Spleen (tissue), 11 donors: ENCODE data around the gene LPP. TPM values are rescaled to one million over a fixed set of nuclear protein-coding genes. Genes with fewer than 3 reads are reported as not detected.

Source experiments
- DNase-seq: peaks from one replicate; pipeline ENCODE4 v3.0.0-alpha.2; 2020
- H3K27ac ChIP-seq, 8 donors: fragments of 200-600 bp; sonication (generic) in 7 of 8; 1 replicate in 4 of 8; 2 replicates in 4 of 8; pipeline versions ENCODE4 v1.5.0 to v1.8.0; 2016 to 2021; ENCODE audit warnings: inconsistent platforms in 4 of 8, mild to moderate bottlenecking in 4 of 8, moderate library complexity in 1 of 8
- H3K27me3 ChIP-seq, 7 donors: fragments of 200-600 bp; sonication (generic) in 6 of 7; replicated peaks in 1 of 7; 1 replicate in 4 of 7; 2 replicates in 3 of 7; pipeline versions ENCODE4 v1.5.0 to v1.8.0; 2016 to 2021; ENCODE audit warnings: inconsistent platforms in 3 of 7, mild to moderate bottlenecking in 1 of 7
- H3K36me3 ChIP-seq, 6 donors: fragments of 200-600 bp; sonication (generic) in 5 of 6; 1 replicate in 4 of 6; 2 replicates in 2 of 6; pipeline versions ENCODE4 v1.5.0 to v1.8.0; 2016 to 2021; ENCODE audit warnings: inconsistent platforms in 2 of 6
- H3K4me1 ChIP-seq, 6 donors: fragments of 200-600 bp; sonication (generic) in 5 of 6; 1 replicate in 3 of 6; 2 replicates in 3 of 6; pipeline versions ENCODE4 v1.5.0 to v1.8.0; 2016 to 2021; ENCODE audit warnings: inconsistent platforms in 3 of 6
- H3K4me3 ChIP-seq, 8 donors: fragments of 200-600 bp; sonication (generic) in 7 of 8; 1 replicate in 4 of 8; 2 replicates in 4 of 8; pipeline versions ENCODE4 v1.5.0 to v1.8.0; 2016 to 2021; ENCODE audit warnings: inconsistent platforms in 4 of 8, mild to moderate bottlenecking in 4 of 8, moderate library complexity in 2 of 8
- H3K9me3 ChIP-seq, 8 donors: fragments of 200-600 bp; sonication (generic) in 7 of 8; 1 replicate in 4 of 8; 2 replicates in 4 of 8; pipeline versions ENCODE4 v1.5.0 to v1.8.0; 2016 to 2021; ENCODE audit warnings: inconsistent platforms in 4 of 8
- CTCF ChIP-seq, 11 experiments: fragments of 200-600 bp in 7 of 11; fragments of 450-650 bp in 4 of 11; sonication (generic) in 4 of 11; IDR thresholded peaks in 8 of 11; conservative IDR thresholded peaks in 3 of 11; 1 replicate in 7 of 11; 2 replicates in 4 of 11; pipeline versions ENCODE4 v1.4.0 to v1.8.0; 2016 to 2021; ENCODE audit warnings: antibody characterized with exemption in 11 of 11, inconsistent platforms in 4 of 11, mild to moderate bottlenecking in 1 of 11
- POLR2A ChIP-seq, 3 donors: fragments of 450-650 bp; IDR thresholded peaks; one replicate each; pipeline ENCODE4 v1.5.1; 2017; ENCODE audit warnings: antibody characterized with exemption in 3 of 3, mild to moderate bottlenecking in 1 of 3
- POLR2AphosphoS5 ChIP-seq, 3 donors: sonication (generic); formaldehyde crosslinking; IDR thresholded peaks; one replicate each; pipeline ENCODE4 v1.5.1; 2017; ENCODE audit warnings: antibody characterized with exemption in 3 of 3
- WGBS, 5 donors: extraction: QIAGEN DNeasy Blood & Tissue Kit in 3 of 5; methylation state at CpG; one replicate each; pipeline versions ENCODE4 v1.1.5 to v1.1.7; 2013 to 2018; 5-methylcytosine and 5-hydroxymethylcytosine counted together
- intact Hi-C: fragments of 100-400 bp; cut with DNase I; formaldehyde crosslinking; loops from one replicate; pipeline ENCODE4 v1.15.0; 2023; ENCODE audit warnings: low total_unique reads
- polyA plus RNA-seq, 3 donors: library from polyadenylated mRNA; stranded (reverse); fragments of 200-250 nt; gene quantifications; one replicate each; pipeline ENCODE4 v1.2.1, GENCODE V29; 2013
- total RNA-seq, 7 donors: library from RNA; depleted of rRNA in 3 of 7; stranded (reverse); fragments of >200 nt in 3 of 7; fragmentation: NEBNext Ultra II Directional in 4 of 7; extraction: Animal tissue kit (Norgen Biotek cat#: 25700) in 4 of 7; gene quantifications; one replicate each; pipeline versions ENCODE4 v1.1.0 to v1.2.1, GENCODE V29; 2016 to 2021
- donor health status: healthy with polysubstance abuse.
- donor health status: DM: no; HTN: no; CAD: no; lungs with moderate emphysema.
- donor health status: DM: no; HTN: no; CAD: no.
- donor health status: Bipolar disorder and iron deficiency.
- donor health status: healthy.
- donor health status: DM: no; HTN: no; CAD: no.
- donor health status: DM: yes; HTN: yes; CAD: no.

The LPP gene
- total and polyA plus RNA-seq, 10 donors, result 2.4 to 270 (median 156) TPM

DNA sequence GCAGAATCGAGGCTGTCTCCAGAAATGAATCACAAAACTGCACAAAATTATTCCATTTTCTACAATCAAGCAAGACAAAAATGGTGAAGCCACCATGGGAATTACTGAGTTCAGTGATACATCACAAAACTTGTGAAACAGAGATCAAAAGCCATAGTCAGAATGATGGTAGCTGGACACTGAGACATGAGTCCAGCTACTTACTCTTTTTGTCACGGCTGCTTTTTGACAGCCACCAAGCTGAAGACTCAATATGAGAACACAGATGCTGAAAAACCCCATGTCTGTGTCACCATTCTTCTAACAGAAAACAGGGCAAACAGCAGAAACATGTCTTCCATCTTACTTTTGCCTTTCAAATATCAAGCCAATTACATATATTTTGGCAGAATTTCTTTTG is 237.6 kb downstream of the LPP start:
- Histone ChIP-seq H3K27me3 (no peaks in the 10 kb centered on the region), H3K27ac (peak overlapping the region in 5 of 8 donors; percentile 45 to 90 (median 83)), H3K36me3 (no peaks in the 10 kb centered on the region), H3K4me1 (peaks cover 9 to 76% (median 25%) of the 10 kb centered on the region in 6 donors), H3K9me3 (no peaks in the 10 kb centered on the region), H3K4me3 (no peak overlapping the region)
- no peak for DNase-seq
- intact Hi-C loops, result no loop called here
- TF ChIP-seq POLR2AphosphoS5 (IDR thresholded peaks at IDR 0.05), result no peak
- no peak for TF ChIP-seq CTCF (IDR thresholded peaks at IDR 0.05 in 8 of 11, conservative IDR thresholded peaks at IDR 0.05 in 3 of 11)
- no peak for TF ChIP-seq POLR2A (IDR thresholded peaks at IDR 0.05)
- 72 to 86% (median 81%) methylated on average over 2 of the region's 2 CpGs for WGBS, 5 donors

GRCh38 chr3:188392076-188392475 is 238.1 kb downstream of the LPP start:
- Histone ChIP-seq H3K4me3 (no peak overlapping the region), H3K27ac (peak overlapping the region in 2 of 8 donors; percentile 84 to 90), H3K27me3 (no peaks in the 10 kb centered on the region), H3K9me3 (no peaks in the 10 kb centered on the region), H3K36me3 (no peaks in the 10 kb centered on the region), H3K4me1 (peaks cover 14 to 80% (median 30%) of the 10 kb centered on the region in 6 donors)
- TF ChIP-seq POLR2A (IDR thresholded peaks at IDR 0.05) (no peak), CTCF (IDR thresholded peaks at IDR 0.05 in 8 of 11, conservative IDR thresholded peaks at IDR 0.05 in 3 of 11) (no peak), POLR2AphosphoS5 (IDR thresholded peaks at IDR 0.05) (no peak)
- intact Hi-C loops, result no loop called here
- 92 to 96% (median 93%) methylated on average over 4 of the region's 4 CpGs for WGBS, 5 donors
- DNase-seq, result no peak

- Histone ChIP-seq H3K36me3 (no peaks in the 10 kb centered on the region), H3K27ac (no peak overlapping the region), H3K27me3 (no peaks in the 10 kb centered on the region), H3K9me3 (no peaks in the 10 kb centered on the region), H3K4me3 (no peak overlapping the region), H3K4me1 (peaks cover 20 to 88% (median 46%) of the 10 kb centered on the region in 6 donors)
- TF ChIP-seq POLR2AphosphoS5 (IDR thresholded peaks at IDR 0.05) (no peak), CTCF (IDR thresholded peaks at IDR 0.05 in 8 of 11, conservative IDR thresholded peaks at IDR 0.05 in 3 of 11) (no peak), POLR2A (IDR thresholded peaks at IDR 0.05) (no peak)
- intact Hi-C loops, result no loop called here
- WGBS, 5 donors, result 65 to 83% (median 71%) methylated on average over 1 of the region's 1 CpG
- no peak for DNase-seq
Observed at GRCh38 chr3:188394623-188395022, 240.7 kb downstream of the LPP start.

GRCh38 chr3:188396251-188396650 is 242.3 kb downstream of the LPP start:
- TF ChIP-seq POLR2AphosphoS5 (IDR thresholded peaks at IDR 0.05) (no peak), POLR2A (IDR thresholded peaks at IDR 0.05) (no peak), CTCF (IDR thresholded peaks at IDR 0.05 in 8 of 11, conservative IDR thresholded peaks at IDR 0.05 in 3 of 11) (no peak)
- Histone ChIP-seq H3K27ac (peak overlapping the region in 4 of 8 donors; percentile 72 to 86 (median 75)), H3K4me3 (no peak overlapping the region), H3K27me3 (no peaks in the 10 kb centered on the region), H3K36me3 (no peaks in the 10 kb centered on the region), H3K9me3 (no peaks in the 10 kb centered on the region), H3K4me1 (peaks cover 24 to 88% (median 47%) of the 10 kb centered on the region in 6 donors)
- WGBS, 5 donors, result 87 to 95% (median 92%) methylated on average over 2 of the region's 2 CpGs
- no peak for DNase-seq
- intact Hi-C loops, result no loop called here
